Activated CD8-positive, alpha-beta memory T cell treated with anti-CD3 and anti-CD28 coated beads, Interleukin-2, amount 50 U/mL, for 48 hours (primary cell): ENCODE measurements around the gene SRR.

Source experiments
- DNase-seq: peaks from one replicate; pipeline ENCODE4 v3.0.0-alpha.2; 2020

Gene SRR

GRCh38 chr17:2373179-2373578 is 69.4 kb downstream of the SRR start:
- no peak for DNase-seq
